Activated CD4-positive, alpha-beta T cell treated with anti-CD3 and anti-CD28 coated beads, Interleukin-2, amount 50 U/mL, for 1 hour (primary cell): ENCODE measurements around the gene CSMD2.
"Not testable (repeated sequence)": the region's sequence is repeated elsewhere in the genome, so short reads cannot be mapped to it uniquely, and the experiment has no call there.

Source experiments
- DNase-seq: peaks from one replicate; pipeline ENCODE4 v3.0.0-alpha.2; 2020

CSMD2 gene

DNA sequence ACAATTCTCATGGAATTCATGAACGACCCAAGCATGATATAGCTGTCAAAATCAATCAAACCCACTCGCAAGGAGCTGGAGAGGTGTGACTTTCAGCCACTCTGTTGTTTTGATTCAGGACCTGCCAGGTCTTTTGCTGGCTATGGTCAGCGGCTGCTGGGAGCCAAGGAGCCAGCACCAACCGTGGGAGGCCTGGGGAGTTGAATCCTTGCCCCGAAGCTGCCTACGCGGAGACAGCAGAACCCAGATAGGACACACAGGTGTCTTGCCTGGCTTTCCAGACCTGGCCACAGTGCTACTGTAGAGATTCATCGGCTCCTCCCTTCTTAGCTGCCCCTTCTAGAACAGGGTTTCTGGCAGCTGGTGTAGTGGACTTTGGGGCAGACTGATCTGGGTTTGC, 649.9 kb downstream of the CSMD2 start:
- DNase-seq: no peak

DNA sequence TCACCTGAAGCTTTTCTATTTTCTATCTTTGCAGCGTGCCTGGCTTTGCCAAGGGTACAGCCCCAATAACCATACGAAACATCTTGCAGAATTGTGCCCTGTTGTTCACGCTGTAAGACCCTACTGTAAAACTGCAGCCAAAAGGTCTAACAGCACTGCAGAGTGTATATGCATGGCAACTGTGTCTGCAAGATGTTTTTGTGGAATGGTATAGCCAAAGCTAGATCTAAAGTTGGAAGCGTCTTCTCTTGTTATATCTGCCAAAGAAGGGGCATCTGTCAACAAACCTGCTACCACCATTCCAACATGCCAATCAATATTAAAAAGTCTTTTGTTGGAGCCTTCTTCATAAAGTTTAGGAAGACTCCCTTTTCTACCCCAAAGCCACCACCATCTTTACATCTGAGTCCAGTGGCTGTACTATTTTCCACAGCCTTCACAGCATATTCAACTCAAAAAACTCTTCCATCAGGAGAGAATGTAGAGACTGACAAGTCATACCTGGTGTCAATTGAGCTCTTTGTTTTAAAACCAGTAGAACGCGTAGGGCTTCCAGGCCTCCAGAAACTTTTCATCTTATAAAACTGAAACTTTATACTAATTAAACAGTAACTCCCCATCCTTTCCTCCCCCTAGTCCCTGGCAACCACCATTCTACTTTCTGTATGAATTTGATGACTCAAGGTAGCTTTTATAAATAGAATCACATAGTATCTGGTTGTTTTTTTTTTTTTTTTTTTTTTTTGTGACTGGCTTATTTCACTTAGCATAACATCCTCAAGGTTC, 652.6 kb downstream of the CSMD2 start:
- no peak for DNase-seq

DNA sequence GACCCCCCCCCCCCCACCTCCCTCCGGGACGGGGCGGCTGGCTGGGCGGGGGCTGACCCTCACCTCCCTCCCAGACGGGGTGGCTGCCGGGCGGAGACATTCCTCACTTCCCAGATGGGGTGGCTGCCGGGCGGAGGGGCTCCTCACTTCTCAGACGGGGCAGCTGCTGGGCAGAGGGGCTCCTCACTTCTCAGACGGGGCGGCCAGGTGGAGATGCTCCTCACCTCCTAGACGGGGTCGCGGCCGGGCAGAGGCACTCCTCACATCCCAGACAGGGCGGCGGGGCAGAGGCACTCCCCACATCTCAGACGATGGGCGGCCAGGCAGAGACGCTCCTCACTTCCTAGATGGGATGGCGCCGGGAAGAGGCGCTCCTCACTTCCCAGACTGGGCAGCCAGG, 655.8 kb downstream of the CSMD2 start:
- DNase-seq: not testable (repeated sequence)

DNA sequence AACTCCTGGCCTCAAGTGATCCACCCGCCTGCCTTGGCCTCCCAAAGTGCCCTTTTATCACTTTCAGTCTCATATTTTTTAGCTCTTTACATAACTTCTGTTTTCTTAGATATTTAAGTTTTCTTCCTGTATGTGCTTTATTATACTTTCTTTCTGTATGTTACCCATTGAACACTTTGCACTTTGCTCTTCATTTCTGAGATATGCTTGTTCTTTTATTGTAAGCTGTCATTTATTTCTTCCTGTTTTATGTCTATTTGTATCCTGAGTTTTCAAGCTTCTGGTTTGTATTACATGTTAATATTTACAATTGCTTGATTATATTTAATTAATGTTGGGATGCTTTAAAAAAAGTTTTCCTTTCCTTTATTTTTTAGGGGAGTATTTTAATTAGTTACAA, 656.9 kb downstream of the CSMD2 start:
- DNase-seq: no peak

DNA sequence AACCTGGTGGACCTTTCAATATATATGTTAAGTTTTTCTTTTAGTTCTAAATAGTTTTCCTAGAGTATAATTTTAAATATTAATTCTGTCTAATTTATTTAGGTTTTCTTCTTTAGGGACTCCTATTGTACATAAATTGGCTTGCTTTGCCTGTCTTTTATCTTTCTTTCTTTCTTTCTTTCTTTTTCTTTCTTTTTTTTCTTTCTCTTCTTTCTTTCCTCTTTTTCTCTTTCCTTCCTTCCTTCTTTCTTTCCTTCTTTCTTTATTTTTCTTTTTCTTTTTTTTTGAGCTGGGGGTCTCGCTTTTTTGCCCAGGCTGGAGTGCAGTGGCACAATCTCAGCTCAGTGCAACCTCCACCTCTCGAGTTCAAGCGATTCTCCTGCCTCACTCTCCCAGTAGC, 657.4 kb downstream of the CSMD2 start:
- DNase-seq: no peak

DNA sequence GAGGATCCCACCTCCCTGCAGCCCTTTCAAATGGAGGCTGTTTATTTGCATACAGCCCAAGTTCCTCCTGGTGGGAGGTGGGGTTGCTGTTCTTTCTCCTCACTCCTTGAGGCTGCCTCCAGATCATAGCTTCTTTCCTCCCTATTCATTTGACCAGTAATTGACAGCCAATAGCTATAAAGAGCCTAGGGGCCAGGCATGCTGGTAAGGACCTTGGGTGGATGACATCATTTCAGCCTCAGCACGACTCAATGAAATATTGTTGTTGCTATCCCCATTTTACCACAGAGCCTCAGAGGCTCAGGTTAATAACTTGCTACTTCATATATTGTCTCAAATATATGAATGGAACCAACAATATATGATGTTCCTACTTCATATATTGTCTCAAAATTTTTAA, 661.5 kb downstream of the CSMD2 start:
- no peak for DNase-seq

DNA sequence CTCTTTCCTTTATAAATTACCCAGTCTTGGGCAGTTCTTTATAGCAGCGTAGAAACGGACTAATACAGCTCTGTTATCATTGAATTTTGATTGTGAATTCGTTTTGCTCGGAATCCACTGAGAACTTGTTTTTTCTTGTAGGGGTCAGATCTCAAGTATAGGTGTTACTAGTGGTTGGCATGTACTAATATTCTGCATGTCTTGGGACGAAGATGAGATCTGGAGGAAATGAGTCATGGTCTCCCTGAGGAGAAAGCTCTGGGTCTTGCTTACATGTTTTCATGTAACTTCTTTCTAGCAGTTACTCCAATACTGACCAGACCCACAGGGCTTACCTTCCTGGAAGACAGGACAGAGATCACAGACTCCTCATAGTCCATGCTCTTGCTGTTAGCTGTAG, 662.3 kb downstream of the CSMD2 start:
- DNase-seq: no peak

DNA sequence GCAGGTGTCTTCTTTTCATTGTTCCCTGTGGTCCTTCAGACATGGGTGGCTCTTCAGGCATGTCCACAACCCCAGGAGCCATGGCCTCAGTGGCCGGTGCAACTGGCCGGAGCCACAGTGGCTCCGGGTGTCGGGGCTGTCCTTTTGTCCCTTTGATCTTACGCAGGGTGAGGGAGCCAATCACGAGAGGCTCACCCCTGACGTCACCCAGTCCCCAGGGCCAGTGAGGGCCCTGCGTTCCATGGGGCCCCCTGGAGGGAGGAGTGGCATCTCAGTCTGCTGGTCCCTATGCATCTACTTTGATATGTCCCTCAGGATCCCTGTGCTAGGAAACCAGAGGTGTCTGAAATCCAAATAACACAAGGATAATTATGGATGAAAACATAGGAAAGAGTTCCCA, 663.3 kb downstream of the CSMD2 start:
- no peak for DNase-seq

DNA sequence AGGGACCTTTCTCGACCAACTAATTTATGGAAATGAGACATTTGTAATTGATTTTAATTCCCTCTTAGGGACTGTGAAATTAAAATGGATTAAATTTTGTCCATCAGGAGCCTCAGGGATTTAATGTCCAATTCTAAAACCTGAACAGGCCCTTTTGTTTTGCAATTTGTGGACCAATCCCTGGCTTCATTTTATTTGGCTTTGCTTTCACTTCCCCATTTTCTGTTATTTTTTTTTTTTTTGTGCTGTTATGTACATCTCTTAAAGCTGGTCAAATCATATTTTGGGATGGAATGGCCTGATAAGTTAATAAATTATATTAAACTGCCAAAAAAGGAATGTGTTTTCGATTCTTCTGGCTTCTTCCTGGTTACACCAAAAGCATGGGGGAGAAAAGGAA, 663.7 kb downstream of the CSMD2 start:
- DNase-seq: no peak

DNA sequence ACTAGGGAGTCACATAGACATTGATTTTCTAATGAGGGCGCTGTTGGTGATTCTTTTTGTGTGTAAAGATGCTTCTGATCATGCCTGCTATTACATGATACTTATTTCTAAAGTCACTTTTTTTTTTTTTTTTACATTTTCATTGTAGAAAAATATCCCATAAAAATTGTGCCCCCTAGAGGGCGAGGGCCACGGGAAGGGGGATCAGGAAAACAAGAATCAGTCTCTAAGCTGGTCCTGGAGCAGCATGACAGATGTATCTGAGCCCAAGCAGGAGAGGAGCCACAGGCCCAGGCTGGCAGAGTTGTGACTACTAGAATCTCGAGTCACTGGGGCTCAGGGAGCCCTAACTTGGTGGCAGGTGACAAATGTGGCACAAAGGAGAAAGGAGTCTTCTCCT, 664.5 kb downstream of the CSMD2 start:
- no peak for DNase-seq

DNA sequence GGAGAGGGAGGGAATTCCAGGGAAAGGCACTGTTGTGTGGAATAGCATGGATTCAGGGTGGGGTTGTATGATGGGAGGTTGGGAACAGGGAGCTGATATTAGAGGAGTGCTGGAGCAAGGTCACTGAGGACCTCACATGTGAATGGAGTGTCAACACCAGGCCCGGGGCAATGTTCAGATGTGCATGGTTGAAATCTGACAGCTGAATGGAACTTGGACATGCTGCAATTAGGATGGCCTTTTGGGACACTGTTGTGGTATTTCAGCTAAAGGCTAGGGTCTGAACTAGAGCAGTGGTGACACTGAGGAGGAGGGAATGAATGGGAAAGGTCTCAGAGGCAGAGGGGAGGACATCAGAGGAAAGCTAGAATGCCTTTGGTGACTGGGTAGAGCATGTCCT, 667.6 kb downstream of the CSMD2 start:
- no peak for DNase-seq

DNA sequence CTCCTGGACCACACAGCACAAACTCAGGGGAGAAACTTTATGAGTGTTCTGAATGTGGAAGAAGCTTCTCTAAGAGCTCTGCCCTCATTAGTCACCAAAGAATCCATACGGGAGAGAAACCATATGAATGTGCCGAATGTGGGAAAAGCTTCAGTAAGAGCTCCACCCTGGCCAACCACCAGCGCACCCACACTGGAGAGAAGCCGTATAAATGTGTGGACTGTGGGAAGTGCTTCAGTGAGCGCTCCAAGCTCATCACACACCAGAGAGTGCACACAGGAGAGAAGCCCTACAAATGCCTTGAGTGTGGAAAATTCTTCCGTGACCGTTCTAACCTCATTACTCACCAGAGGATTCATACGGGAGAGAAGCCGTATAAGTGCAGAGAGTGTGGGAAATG, 670.1 kb downstream of the CSMD2 start:
- no peak for DNase-seq

DNA sequence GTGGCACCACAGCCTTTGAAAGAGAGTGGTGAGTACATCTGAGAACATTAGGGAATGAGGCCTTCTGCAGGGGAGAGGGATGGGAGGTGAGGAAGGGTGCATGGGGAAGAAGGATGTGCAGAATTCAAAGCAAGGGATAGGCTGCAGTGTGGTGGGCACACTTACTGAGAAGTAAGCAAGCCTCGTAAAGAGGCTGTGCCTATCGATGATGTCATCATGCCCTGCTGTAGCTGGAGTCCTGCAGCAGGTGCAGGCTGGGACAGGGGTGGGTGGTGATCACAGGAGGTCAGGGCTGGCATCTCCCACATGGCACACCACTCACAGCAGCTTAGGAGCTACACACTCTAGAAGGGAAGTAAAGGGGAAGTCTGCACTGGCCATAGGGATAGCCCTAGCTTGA, 676.4 kb downstream of the CSMD2 start:
- no peak for DNase-seq

DNA sequence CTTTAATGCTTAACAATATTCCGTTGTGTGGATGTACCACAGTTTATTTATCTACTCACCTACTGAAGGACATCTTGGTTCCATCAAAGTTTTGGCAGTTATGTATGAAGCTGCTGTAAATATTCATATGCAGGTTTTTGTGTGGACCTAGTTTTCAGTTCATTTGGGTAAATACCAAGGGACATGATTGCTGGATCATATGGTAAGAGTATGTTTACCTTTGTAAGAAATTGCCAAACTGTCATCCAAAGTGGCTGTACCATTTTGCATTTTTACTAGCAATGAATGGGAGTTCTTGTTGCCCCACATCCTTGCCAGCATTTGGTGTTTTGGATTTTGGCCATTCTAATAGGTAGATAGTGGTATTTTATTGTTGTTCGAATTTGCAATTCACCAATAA, 682.6 kb downstream of the CSMD2 start:
- DNase-seq: no peak

DNA sequence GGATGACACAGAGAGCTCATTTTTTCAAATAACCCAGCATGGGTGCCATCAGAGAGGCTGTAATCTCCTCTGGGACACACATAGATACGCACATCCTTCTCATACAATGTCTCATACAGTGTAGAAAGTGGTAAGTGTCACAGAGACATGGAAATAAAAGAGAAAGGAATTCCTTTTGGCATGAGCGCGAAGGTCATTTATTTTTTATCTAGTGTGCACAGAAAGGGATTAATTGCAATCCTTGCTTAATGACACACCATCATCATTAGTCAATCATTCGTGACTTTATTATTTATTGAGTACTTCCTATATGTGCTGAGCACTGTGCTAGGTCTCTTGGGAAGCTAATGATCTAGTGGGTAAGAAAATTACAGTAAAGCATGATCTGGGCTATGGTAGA, 687.6 kb downstream of the CSMD2 start:
- DNase-seq: no peak

DNA sequence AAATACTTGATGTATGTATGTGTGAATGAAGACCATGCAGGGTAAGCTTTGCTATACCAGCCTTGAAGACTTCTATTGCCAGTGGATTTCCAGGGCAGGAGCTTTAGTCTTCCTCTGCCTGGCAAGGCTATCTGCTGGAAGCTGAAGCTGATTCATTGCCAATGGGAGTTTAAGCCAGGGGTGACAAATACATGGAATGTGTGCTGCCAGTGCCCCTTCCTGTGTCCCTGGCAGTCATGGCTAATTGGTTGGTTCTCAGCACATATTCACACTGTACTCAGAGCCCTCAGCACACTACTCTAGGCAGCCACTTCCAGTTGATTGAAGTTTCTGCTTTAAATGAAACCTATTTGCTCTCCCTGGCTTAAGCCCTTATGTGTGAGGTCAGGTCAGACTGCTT, 691.1 kb downstream of the CSMD2 start:
- DNase-seq: no peak

DNA sequence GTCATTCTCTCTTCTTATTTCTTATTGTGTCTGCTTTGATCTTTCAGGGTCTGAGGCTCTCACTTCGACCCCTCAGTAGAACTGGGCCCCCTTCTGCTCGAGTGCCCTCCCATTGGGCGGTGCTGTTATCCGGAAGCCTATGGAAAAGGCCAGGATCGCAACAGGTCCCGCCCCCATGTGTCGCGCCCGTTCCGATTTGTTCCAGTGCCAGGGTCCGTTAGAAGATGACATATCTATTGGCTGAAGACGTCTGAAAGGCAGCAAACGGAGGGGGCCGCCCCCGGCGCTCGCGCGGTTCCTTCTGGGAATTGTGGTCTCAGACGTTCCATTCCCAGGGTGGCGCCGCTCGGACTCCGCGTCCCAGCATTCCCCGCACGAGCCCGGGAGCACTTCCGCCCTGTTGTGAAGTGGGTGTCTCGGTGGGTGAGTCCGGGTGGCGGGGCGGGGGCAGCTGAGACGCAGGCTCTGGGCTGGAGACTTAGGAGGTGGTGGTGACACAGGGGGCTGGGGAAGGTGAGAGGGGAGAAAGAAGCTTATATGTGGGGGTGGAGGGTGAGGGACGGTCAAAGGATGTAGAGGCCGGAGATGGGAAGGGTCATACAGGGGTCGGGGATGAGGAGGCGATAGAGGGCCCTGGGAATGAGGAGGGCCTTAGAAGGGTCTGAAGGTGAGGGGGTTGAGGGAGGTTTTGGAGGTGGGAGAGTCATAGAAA, 692.6 kb downstream of the CSMD2 start, which contains the start of gene ZSCAN20:
Gene ZSCAN20, plus strand, starts transcription at position 377 of the 712 bp plus-strand sequence. CDS start 6,644 bp downstream, outside the sequence.
- peak; percentile 77 for DNase-seq

DNA sequence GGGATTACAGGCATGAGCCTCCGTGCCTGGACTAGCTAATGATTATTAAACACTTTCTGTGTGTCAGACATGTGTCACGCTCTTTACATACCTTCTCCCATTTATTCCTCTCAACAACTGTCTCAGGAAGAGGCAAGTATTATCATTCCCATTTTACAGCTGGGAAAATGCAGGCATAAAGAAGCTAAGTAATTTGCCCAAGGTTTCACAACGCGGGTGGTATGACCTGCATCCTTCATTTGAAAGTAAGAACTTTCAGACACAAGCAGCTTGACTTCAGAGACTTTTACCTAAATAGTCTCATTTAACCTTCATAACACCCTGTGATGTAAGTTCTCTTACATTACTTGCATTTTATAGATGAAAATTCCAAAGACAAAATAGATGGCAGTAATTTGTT, 693.6 kb downstream of the CSMD2 start:
- DNase-seq: no peak

DNA sequence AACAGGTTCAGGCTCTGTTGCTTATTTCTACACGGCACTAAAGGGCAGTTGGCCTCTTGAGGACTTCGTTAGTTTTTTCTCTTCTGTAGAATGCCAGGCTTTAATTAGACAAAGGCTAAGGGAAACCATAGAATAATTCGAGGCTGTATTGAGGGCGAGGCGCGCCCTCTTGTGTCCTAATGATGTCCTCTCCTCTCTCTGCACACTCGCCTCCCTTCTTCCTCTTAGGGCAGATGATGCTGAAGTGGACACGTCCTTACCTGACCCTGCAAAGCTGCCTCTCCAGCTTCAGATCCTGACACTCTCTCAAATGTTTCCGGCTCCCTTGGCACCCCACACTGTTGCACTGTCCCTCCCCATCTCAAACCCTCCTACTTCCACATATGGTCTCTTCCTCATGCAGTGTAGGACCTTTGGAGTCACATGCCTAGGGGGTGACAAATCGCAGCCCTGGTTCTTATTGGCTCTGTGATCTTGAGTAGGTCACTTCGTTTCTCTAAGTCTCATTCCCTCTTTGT, 694.5 kb downstream of the CSMD2 start:
- DNase-seq: peak; percentile 57

DNA sequence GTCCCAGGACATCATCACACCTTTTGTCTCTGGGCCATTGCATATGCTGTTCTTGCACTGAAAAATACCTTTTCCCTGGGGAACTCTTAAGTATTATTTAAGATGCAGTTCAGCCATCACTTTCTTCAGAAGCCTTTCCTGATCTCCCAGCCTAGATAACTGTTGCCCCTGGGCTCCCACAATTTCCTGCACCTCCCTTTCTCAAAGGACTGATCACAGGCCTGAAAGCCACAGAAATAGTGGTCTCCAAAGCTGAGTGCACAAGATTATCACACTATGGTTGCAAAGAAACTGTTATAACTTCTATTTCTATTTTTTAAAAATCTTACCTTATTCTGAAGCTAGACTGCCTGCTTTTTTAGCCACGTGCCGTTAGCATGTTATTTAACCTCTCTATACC, 695.3 kb downstream of the CSMD2 start:
- no peak for DNase-seq

DNA sequence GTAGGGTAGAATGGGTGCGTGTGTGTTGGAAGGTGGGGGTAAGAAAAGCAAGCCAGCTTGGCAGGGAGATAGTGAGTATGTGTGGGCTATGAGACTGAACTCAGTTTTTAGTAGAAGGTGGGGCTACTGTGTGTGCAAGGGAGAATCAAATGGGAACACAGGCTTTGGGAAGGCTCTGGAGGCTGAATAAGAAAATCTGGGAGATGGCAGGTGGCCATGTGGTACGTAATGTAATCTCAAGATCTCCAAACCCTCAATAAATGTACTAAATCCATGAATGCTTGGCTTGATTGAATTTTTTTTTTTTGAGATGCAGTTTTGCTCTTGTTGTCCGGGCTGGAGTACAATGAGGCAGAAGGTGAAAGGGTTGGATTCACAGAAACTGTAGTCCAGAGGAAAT, 696.1 kb downstream of the CSMD2 start:
- no peak for DNase-seq

DNA sequence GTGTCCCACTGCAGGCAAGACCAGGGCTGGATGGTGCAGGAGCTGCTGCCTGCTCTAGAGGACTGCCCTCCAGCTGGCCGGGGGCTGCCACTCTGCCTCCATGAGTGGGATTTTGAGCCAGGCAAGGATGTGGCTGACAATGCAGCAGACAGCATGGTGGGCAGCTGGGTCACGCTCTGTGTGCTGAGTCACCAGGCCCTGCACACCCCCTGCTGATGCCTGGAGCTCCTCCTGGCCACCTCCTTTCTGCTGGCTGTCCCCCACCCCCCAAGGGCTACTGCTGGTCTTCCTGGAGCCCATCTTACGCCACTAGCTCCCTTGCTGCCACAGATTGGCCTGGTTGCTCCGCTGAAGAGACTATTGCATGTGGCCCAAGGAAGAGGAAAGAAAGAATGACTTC, 696.5 kb downstream of the CSMD2 start:
- no peak for DNase-seq

DNA sequence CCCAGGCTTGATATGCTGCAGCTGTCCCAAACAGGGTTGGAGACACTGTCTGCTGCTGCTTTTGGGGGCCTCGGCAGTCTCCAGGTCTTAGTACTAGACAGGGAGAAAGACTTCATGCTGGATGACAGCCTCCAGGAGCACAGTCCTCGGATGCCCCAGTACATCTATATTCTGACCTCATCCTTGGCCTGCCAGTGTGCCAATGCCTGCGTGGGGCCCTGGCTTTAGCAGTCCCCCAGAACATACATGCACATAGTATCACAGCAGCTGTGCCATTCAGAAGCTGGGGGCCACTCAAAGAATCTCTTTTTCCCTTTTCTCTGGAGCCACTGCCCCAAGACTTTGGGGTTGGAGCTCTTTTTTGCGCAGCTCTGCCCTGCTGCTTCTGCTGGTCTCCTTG, 697.0 kb downstream of the CSMD2 start:
- DNase-seq: no peak

DNA sequence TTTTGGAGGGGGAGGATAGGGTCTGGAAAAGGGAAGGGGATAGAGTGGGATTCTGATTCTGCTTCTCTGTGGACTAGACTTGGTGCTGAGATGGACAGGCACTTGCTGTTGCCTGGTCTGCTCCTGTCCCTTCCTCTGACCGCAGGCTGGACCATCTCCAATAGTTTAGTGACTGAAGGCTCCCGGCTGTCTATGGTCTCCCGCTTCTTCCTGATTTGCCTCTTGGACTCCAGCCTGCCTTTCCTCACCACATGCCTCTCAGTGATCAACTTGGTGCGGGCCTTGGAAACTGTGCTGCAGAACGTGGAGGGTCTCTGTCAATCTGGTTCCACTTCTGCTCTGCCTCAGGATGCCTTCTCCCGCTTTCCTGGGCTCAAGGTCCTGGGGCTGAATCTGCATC, 698.9 kb downstream of the CSMD2 start:
- no peak for DNase-seq
